OCI-M2 (cell line): ENCODE measurements around the gene ROMO1.
"Not testable (repeated sequence)": the region's sequence is repeated elsewhere in the genome, so short reads cannot be mapped to it uniquely, and the experiment has no call there.

Source experiments
- DNase-seq: peaks from one replicate; lab custom pipeline; 2025; ENCODE audit not compliant: unreplicated experiment; lab: John Stamatoyannopoulos, UW

Gene ROMO1

DNA sequence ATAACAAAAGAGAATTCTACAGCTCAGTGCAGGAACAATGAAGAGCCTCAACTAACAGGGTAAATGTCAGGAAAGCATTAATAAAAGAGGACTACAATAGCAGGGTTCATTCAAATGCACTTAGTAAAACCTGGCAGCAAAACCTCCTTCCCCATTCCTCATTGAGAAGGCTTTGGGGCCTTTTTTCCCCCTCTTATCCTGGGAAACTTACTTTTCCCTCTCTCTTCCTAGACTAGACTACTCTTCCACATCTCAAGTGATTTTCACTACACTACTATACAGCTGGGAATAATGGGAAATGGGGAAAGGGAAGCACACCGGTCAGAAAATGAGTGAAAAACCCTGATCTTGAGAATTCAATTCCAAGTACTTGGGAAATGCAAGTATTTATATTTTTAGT lies 10.1 kb downstream of the ROMO1 start:
- no peak for DNase-seq

DNA sequence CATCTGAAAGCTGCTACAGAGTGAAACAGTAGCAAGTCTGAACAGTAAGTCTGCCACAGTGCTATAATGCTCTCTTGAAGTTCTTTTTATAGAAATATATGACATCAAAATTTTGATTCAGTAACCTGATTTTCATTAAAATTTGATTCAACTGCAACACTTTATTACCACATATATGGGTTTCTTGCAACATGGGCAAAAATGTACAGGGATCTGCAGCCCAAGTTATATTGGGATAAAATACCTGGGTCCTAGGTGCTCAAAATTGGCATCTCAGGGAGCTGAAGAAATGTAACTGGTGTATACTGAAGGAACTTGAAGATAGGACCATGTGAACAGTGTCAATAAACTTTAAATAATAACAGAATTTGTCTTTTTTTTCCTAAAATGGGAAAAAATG lies 10.8 kb downstream of the ROMO1 start:
- no peak for DNase-seq

DNA sequence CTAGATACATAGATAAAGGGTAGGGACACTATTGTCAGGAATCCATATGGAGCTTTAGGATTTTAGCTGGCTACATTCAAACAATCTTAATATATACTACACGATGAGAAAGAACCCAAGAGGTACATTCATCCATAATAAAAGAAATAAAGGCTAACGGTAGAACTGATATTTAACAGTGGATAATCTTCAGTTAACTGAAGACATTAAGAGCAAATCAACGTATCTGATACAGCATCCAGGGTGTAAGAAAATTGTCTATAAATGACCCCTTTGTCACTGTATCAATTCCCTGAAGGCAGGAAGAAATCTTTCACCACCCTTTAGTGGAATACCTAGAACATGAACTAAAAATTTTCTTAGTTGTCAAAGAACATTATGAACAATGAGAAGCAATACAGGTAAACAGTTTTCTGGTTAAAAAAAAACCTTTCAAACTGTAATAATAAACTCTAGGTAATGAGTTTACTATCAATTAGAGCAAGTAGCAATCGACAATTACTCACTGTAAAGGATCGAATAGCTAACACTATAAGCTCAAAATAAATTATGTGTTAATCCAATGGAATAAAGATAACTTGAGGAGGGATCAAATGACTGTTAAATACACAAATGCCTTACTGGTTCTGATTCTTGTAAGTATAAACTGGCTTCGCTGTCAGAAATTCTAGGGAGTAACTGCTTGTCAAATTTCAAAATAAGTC lies 11.8 kb downstream of the ROMO1 start:
- no peak for DNase-seq

DNA sequence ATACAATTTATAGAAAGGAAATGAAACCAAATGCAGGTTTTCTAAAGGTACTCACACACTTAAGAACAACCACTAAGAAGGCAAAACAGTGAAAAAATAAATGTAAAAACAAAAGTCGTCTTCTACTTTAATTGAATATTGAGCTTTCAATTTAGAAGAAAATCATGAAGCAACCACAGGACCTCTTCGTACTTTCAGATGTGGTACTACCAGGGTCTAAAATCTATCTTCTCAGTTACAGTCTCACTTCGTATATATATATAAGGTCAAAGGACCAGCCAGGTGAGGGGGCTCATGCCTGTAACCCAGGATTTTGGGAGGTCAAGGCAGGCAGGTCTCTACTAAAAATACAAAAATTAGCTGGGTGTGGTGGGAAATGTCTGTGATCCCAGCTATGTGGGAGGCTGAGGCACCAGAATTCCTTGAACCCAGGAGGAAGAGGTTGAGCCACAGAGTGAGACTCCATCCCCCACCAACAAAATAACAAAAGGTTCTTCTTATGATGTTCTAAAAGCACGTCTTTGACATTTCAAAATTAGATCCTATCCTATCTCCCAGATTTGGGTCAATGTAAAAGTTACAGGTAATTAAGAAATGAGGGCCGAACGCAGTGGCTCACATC lies 12.5 kb downstream of the ROMO1 start:
- DNase-seq: no peak

DNA sequence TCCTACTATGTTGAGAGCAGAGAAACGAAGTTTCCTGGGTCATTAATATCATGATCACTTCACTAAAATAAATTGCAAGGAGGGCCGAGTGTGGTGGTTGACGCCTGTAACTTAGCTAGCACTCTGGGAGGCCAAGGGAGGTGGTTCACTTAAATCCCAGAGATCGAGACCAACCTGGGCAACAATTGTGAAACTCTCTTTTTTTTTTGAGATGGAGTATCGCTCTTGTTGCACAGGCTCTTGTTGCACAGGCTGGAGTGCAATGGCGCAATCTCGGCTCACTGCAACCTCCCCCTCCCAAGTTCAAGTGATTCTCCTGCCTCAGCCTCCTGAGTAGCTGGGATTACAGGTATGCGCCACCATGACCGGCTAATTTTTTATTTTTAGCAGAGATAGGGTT lies 13.9 kb downstream of the ROMO1 start:
- DNase-seq: not testable (repeated sequence)

DNA sequence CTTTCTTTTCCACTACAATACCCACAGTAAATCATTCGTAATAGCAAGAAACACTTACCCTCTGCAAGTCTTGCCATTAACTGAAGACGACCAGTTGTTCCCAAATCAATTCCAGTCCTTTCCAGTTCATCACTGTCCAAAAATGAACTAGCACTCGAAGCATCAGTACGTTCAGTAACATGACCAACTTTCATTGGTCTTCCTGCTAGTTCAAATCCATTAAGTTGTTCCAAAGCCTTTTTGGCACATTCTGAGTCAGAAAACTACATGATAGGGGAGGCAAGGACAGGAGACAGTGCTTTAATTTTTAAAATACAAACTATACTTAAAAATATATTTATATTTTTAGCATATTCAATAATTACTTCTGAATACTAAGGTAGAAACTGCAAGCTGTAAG lies 14.9 kb downstream of the ROMO1 start:
- DNase-seq: no peak

DNA sequence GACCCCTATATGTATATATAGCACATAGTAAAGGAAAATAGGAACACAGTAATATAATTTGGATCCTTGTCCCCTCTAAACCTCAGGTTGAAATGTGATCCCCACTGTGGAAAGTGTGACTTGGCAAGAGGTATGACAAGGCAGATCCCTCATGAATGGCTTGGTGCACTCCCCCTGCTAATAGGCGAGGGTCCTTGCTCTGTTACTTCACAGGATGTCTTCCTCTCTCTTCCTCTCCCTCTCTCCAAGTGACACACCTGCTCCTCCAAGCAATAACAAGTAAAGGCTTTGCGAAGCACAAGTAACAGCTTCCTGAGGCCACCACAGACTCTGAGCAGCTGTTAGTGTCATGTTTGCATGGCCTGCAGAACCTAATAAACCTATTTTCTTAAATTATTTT lies 16.4 kb downstream of the ROMO1 start:
- no peak for DNase-seq

DNA sequence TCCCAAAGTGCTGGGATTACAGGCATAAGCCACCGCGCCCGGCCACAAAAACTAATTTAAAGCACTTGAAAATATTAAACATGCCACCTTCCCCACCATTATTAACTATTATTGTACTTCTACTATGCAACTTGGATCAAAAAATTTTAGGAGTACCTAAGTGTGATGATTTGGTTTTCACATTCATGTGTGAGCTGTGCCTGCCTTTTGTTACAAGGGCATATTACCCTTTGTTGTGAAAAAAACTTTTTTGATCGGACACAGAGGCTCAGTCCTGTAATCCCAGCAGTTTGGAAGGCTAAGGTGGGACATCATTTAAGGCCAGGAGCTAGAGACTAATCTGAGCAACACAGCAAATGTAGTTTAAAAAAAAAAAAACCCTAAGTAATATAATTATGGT lies 17.1 kb downstream of the ROMO1 start:
- no peak for DNase-seq

DNA sequence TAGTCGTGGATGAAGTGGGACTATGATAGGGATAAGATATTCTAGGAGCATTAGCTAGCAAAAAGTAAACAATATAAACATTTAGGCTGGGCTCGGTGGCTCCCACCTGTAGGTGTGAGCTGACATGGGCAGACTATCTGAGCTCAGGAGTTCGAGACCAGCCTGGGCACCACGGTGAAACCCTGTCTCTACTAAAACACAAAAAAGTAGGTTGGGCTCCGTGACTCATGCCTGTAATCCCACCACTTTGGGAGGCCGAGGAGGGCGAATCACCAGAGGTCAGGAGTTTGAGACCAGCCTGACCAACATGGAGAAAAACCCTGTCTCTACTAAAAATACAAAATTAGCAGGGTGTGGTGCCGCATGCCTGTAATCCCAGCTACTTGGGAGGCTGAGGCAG lies 19.1 kb downstream of the ROMO1 start:
- not testable (repeated sequence) for DNase-seq

DNA sequence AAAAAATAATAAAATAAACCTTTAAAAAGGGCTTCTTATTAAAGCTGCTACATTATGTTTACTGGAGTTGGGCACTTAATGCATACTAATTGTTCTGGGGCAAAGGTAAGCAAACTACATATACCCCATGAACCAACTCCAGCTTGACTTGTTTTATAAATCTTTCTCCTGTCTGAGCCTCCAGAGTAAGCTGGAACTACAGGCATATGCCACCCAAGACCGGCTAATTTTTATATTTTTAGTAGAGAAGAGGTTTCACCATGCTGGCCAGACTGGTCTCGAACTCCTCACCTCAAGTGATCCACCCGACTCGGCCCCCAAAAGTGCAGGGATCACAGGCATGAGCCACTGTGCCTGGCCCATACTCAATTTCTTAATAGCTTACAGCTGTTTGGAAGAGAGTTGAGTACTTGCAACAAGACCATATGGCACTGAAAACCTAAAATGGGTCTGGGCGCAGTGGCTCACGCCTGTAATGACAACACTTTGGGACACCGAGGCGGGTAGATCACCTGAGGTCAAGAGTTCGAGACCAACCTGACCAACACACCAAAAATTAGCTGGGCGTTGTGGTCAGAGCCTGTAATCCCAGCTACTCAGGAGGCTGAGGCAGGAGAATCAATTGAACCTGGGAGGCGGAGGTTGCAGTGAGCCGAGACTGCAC lies 19.9 kb downstream of the ROMO1 start:
- no peak for DNase-seq

DNA sequence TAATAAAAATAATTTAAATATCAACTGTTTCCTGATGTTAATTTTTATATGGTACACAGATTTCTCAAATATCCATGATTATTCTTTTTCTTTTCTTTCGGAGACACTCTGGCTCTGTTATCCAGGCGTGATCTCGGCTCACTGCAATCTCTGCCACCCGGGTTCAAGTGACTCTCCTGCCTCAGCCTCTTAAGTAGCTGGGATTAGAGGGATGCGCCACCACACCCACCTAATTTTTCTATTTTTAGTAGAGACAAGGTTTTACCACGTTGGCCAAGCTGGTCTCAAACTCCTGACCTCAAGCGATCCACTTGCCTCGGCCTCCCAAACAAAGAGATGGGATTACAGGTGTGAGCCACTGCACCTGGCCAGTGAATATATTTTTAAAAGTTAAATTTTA lies 20.5 kb downstream of the ROMO1 start:
- DNase-seq: no peak

DNA sequence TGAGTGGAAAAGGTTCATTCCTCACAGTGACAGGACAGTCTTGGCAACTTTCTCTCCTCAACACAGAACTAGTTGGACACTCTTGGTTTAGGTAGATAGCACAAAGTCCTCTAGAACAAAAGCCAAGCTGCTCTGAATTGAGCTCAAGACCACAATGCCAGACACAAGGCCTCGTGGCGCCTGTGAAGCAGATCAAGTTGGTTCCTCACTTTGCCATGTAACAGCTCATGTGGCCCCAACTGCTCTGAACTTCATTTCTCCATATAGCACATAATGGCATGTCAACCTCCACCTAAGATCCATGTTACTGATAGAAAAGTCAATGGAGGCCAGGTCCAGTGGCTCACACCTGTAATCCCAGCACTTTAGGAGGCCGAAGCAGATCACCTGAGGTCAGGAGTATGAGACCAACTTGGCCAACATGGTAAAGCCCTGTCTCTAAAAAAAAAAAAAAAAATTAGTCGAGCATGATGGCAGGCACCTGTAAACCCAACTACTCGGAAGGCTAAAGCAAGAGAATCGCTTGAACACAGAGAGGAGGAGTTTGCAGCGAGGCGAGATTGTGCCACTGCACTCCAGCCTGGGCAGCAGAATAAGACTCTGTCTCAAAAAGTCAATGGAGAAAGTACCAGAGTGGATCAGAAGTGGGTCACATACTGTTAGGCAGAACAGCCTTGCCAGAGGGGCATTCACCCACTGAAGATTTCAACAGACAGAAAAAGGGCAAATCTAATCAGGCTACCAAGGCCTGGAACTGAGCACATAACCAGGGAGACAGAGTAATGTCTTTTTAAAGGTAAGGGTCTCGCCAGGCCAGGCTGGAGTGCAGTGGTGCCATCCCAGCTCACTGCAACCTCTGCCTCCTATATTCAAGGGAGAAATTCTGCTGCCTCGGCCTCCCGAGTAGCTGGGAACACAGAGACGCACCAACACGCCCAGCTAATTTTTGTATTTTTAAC lies 21.2 kb downstream of the ROMO1 start:
- no peak for DNase-seq

DNA sequence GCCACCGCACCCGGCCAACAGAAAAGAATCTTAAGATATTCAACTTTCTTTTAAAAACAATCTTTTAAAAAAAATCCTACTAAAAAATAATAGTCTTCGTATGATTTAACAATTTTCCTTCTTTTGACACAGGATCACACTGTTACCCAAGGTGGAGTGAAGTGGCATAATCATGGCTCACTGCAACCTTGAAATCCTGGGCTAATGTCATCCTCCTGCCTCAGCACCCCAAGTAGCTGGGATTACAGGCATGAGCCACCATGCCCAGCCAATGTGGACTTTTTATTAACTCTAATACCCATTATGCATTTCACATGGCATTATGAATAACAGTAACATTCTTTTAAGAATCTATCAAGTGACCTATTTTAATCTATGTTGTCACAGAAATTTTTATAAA lies 22.0 kb downstream of the ROMO1 start:
- no peak for DNase-seq

DNA sequence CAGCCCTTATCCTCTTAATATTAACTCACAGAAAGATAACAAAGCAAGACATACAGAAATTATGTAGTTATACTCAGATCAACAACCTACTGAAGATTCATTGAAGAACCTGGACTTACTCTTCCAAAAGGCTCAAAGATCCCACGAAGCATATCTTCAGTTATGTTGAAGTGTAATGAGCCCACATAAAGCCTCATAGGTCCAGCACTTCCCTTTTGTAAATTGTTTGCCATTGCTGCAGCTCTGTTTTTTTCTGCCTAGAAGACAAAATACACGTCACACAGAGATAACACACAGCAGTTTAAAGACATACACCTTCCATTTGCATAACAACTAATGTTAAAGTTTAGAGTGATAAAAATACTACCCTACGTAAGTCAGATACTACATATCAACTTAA lies 22.4 kb downstream of the ROMO1 start:
- DNase-seq: no peak

DNA sequence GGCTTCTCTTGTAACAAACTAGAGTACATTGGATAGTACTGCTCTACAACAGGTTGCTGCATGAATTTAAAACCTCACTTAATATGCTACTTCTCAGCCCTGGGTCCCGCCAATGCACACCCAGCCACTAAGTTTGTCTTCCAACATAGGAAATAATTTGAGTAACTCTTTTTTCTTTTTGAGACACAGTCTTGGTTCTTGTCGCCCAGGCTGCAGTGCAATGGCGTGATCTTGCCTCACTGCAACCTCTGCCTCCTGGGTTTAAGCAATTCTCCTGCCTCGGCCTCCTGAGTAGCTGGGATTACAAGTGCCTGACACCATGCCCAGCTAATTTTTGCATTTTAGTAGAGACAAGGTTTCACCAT lies 24.1 kb downstream of the ROMO1 start:
- not testable (repeated sequence) for DNase-seq

DNA sequence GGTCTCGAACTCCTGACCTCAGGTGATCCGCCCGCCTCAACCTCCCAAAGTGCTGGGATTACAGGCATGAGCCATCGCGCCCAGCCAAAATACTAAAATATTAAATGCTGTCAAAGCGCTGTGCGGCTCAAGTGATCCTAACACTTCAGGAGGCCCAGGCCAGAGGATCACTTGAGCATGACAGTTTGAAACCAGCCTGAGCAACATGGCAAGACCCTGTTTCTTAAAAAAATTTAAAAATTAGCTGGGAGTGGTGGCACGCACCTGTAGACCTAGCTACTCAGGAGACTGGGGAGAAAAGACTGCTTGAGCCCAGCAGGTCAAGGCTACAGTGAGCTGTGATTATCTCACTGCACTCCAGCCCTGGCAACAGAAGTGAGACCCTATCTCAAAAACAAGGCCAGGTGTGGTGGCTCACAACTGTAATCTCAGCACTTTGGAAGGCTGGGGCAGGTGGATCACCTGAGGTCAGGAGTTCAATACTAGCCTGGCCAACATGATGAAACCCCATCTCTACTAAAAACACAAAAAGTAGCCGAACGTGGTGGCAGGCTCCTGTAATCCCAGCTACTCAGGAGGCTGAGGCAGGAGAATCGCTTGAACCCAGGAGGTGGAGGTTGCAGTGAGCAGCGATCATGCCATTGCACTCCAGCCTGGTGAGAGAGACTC lies 24.6 kb downstream of the ROMO1 start:
- DNase-seq: not testable (repeated sequence)

DNA sequence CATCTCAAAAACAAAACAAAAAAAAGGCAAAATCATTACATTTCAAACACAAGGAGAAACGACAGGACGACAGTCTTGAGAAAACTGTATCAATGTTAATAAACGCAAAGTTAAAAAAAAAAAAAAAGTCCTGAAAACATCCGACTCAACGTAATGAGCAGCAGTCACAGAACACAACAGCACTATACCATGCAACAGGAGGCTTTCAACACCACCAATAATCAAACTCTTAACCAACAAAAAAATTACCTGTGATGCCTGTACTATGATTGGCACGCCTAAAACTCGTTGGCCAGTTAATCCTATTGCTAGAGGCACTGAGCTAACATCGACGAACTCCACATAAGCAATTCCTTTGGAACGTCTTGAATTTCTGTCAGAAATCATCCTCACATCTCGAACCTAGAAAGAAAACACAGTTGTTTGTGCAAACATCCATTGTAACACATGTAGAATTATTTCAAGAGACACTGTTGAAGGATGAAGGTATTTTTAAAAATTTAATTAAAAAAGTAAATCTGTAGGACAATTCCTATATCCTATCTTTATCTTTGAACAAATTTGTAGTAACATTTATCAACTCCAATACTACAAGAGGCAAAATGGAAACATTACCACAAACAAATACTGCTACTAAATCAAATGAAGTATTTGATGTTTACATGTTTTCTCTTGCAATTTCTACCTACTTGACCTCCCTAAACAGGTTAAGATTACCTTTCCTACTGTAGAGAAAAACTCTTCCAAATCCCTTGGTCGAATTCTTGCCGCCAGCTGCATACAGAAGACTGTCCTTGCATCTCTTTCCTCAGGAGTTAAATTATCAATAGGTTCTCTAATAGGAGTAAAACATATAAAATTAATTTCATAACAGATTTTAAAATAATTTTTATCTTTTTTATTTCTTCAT lies 25.4 kb downstream of the ROMO1 start:
- no peak for DNase-seq

DNA sequence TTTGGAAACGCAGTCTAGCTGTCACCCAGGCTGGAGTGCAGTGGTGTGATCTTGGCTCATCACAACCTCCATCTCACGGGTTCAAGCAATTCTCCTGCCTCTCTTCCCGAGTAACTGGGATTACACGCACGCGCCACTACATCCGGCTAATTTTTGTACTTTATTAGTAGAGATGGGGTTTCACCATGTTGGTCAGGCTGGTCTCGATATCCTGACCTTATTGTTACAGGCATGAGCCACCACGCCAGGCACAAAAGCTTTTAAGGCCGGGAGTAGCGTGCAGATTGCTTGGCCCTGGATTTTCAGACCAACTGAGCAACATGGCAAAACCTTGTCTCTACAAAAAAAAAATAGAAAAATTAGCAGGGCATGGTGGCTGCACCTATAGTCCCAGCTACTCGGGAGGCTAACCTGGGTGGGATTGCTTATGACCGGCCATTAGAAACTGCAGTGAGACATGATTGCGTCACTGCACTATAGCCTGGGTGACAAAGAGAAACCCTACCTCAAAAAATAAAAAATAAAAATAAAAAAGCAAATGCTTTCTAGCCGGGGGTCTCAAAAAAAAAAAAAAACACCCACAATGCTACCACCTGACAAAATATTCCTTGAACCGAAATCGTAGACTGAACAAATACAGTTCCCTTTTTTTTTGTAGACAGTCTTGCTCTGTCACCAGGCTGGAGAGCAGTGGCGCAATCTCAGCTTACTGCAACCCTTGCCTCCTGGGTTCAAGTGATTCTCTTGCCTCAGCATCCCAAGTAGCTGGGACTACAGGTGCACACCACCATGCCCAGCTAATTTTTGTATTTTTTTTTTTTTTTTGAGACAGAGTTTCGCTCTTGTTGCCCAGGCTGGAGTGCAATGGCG lies 27.9 kb downstream of the ROMO1 start:
- DNase-seq: no peak

DNA sequence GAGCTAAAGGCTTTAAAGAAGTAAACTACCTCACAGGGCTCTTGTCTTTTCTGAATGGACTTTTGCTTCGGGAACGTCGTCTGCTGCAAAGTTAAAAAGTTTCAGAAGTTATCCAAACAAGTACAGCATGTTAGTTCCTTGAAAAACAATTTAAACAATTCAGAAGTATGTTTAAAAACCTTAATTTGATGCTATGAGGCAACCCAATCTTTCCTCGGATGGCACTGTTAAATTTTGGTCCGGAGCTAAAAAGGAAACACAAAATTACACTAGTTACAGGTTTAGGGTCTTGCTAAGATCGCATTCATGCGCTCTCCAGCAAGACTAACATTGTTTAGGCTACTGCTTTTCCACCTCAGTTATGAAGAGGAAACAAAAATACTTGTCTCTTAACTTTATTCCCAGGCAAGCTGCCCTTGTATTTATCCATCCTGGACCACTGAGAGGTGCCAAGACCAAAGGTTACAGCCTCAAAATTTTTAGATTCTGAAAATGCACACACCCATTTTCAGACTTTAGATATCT lies 30.1 kb downstream of the ROMO1 start:
- DNase-seq: no peak
